Gastrocnemius medialis (tissue), 4 donors: ENCODE data around the gene MERTK. TPM values are rescaled to one million over a fixed set of nuclear protein-coding genes. Genes with fewer than 3 reads are reported as not detected.

Source experiments
- ATAC-seq, 2 donors: fragments of 150-250 bp; one replicate each; pipeline ENCODE4 v1.9.1; 2016
- DNase-seq, 2 donors: peaks; one replicate each; pipeline ENCODE4 v3.0.0-alpha.2; 2019
- H3K27ac ChIP-seq, 4 donors: fragments of 200-600 bp; sonication (generic); 1 replicate in 1 of 4; 2 replicates in 3 of 4; pipeline ENCODE4 v1.5.1; 2016 to 2018; ENCODE audit warnings: mild to moderate bottlenecking in 2 of 4, moderate library complexity in 1 of 4
- H3K27me3 ChIP-seq, 3 donors: fragments of 200-600 bp; sonication (generic) in 2 of 3; 1 replicate in 1 of 3; 2 replicates in 2 of 3; pipeline versions ENCODE4 v1.5.1 to v1.6.0; 2016 to 2019; ENCODE audit warnings: mild to moderate bottlenecking in 1 of 3, moderate library complexity in 1 of 3
- H3K36me3 ChIP-seq, 2 donors: fragments of 200-600 bp; sonication (generic) in 1 of 2; one replicate each; pipeline ENCODE4 v1.5.1; 2017 to 2018
- H3K4me1 ChIP-seq, 2 donors: fragments of 200-600 bp; sonication (generic) in 1 of 2; one replicate each; pipeline ENCODE4 v1.5.1; 2016 to 2017; ENCODE audit warnings: mild to moderate bottlenecking in 2 of 2
- H3K4me3 ChIP-seq, 4 donors: fragments of 200-600 bp; sonication (generic) in 3 of 4; 1 replicate in 1 of 4; 2 replicates in 3 of 4; pipeline ENCODE4 v1.5.1; 2016 to 2019; ENCODE audit warnings: mild to moderate bottlenecking in 2 of 4
- H3K9me3 ChIP-seq, 3 donors: fragments of 200-600 bp; sonication (generic) in 2 of 3; 1 replicate in 1 of 3; 2 replicates in 2 of 3; pipeline ENCODE4 v1.5.1; 2016 to 2019
- POLR2A ChIP-seq, 2 donors: fragments of 450-650 bp; IDR thresholded peaks; one replicate each; pipeline ENCODE4 v1.6.1; 2017; ENCODE audit warnings: antibody characterized with exemption in 2 of 2, mild to moderate bottlenecking in 2 of 2, moderate library complexity in 2 of 2
- in situ Hi-C, 4 donors: fragments of 200-750 bp; cut with MboI; loops; one replicate each; pipeline versions ENCODE4 v1.15.0 to v1.8.0; 2017; ENCODE audit warnings: low sequenced_read_pairs in 4 of 4
- intact Hi-C: fragments of 100-400 bp; cut with DNase I; formaldehyde crosslinking; loops from one replicate; pipeline ENCODE4 v1.15.1; 2023; ENCODE audit warnings: low total_unique reads
- total RNA-seq, 4 donors: library from RNA; depleted of rRNA; stranded (reverse); fragments of >200 nt; gene quantifications; one replicate each; pipeline versions ENCODE4 v1.1.0 to v1.2.3, GENCODE V29; 2016
- TF ChIP-seq, protein P1 (sequence below), 5 experiments: fragments of 450-650 bp in 3 of 5; fragments of 200-600 bp in 2 of 5; sonication (generic) in 2 of 5; IDR thresholded peaks in 4 of 5; conservative IDR thresholded peaks in 1 of 5; 1 replicate in 4 of 5; 2 replicates in 1 of 5; pipeline ENCODE4 v1.5.1; 2016 to 2019; ENCODE audit warnings: antibody characterized with exemption in 5 of 5, mild to moderate bottlenecking in 3 of 5, moderate library complexity in 3 of 5

Gene MERTK
- total RNA-seq, 4 donors from 2014 or later = 2.4 to 5.7 (median 3.7) TPM

DNA sequence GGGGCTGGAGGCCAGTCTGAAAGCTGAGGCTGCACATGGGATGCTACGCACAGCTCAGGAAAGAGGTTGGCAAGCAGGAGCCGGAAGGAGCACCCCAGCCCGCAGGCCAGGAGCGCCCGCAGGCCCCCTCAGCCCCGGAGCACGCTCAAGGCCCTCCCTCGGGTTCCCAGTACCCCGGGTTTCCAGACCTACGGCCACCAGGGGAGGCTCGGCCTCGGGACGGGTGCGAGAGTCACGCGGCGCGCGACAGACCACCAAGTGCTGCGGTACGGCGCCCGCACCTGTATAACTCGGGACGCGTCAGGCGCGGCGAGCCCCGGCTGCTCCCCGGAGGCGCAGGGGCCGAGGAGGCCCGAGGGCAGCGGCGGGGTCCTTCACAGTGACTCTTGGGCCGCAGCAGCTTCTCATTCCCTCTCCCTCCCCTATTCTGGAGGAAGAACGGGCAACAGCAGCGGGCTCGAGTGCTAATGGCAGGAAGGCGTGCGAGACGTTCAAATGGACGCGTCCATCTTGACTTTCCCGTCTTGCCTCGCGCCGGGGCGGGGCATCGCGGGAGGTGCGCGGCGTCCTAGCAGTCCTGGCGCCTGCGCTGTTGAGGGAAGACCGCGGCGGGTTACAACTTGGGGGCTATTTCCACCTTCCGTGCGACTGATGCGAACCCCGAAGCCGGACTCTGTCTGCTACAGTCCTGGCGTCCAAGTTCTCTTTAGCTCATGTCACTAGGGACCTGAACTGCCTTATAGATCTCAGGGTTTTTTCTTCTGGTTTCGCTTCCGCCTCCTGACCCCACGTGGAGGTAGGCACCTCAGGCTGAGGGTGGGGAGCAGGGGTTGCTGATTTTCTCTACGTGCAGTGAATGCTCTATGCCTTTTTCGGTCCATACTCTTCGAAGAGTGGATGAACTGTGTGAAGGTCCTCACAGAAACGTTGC lies 14.5 kb upstream of the MERTK start, which contains the start of gene ANAPC1:
Gene ANAPC1, minus strand, starts transcription at position 533 of the 931 bp plus-strand sequence. CDS start 3,368 bp downstream, outside the sequence.
- DNase-seq (peak; percentile 64 to 67), ATAC-seq (peak; percentile 97 to 98)
- TF ChIP-seq, protein P1, sequence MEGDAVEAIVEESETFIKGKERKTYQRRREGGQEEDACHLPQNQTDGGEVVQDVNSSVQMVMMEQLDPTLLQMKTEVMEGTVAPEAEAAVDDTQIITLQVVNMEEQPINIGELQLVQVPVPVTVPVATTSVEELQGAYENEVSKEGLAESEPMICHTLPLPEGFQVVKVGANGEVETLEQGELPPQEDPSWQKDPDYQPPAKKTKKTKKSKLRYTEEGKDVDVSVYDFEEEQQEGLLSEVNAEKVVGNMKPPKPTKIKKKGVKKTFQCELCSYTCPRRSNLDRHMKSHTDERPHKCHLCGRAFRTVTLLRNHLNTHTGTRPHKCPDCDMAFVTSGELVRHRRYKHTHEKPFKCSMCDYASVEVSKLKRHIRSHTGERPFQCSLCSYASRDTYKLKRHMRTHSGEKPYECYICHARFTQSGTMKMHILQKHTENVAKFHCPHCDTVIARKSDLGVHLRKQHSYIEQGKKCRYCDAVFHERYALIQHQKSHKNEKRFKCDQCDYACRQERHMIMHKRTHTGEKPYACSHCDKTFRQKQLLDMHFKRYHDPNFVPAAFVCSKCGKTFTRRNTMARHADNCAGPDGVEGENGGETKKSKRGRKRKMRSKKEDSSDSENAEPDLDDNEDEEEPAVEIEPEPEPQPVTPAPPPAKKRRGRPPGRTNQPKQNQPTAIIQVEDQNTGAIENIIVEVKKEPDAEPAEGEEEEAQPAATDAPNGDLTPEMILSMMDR (IDR thresholded peaks at IDR 0.05 in 4 of 5, conservative IDR thresholded peaks at IDR 0.05 in 1 of 5) = no peak
- TF ChIP-seq POLR2A (IDR thresholded peaks at IDR 0.05) = peak; percentile 42 to 57
- Histone ChIP-seq H3K27me3 (no peaks in the 10 kb centered on the region), H3K36me3 (peaks cover 0 to 12% of the 10 kb centered on the region in 2 donors), H3K27ac (peak within 1 kb of the TSS; percentile 83 to 89 (median 86)), H3K4me3 (peak within 1 kb of the TSS; percentile 79 to 98 (median 91)), H3K4me1 (peaks cover 7 to 18% of the 10 kb centered on the region in 2 donors), H3K9me3 (no peaks in the 10 kb centered on the region)
- intact Hi-C loops = no loop called here
- in situ Hi-C loops = loop anchor here in 1 of 4 donors (25.0 kb wide), 1 partner anchor 378 kb away; the partner anchor contains the start of gene ZC3H8

DNA sequence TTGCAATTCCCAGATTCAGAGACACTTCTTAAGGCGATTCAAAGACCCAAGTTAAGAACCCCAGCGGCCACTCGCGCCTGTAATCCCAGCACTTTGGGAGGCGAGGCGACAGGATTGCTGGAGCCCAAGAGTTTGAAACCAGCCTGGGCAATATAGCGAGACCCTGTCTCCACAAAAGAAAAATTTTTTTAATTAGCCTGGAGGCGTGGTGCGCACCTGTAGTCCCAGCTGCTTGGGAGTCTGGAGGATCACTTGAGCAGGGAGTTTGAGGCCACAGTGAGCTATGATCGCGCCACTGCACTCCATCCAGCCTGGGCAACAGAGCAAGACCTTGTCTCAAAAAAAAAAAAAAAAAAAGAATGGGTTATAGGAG lies 13.8 kb upstream of the MERTK start:
- ATAC-seq (peak; percentile 15 to 32), DNase-seq (no peak)
- Histone ChIP-seq H3K36me3 (peaks cover 0 to 8% of the 10 kb centered on the region in 2 donors), H3K4me1 (peaks cover 7 to 18% of the 10 kb centered on the region in 2 donors), H3K4me3 (peak overlapping the region; percentile 79 to 98 (median 91)), H3K9me3 (no peaks in the 10 kb centered on the region), H3K27me3 (no peaks in the 10 kb centered on the region), H3K27ac (peak overlapping the region; percentile 83 to 89 (median 86))
- intact Hi-C loops (no loop called here), in situ Hi-C loops (loop anchor here in 1 of 4 donors (25.0 kb wide), 1 partner anchor 378 kb away; the partner anchor contains the start of gene ZC3H8)
- TF ChIP-seq POLR2A (IDR thresholded peaks at IDR 0.05) = no peak
- TF ChIP-seq, protein P1 (IDR thresholded peaks at IDR 0.05 in 4 of 5, conservative IDR thresholded peaks at IDR 0.05 in 1 of 5) = no peak

DNA sequence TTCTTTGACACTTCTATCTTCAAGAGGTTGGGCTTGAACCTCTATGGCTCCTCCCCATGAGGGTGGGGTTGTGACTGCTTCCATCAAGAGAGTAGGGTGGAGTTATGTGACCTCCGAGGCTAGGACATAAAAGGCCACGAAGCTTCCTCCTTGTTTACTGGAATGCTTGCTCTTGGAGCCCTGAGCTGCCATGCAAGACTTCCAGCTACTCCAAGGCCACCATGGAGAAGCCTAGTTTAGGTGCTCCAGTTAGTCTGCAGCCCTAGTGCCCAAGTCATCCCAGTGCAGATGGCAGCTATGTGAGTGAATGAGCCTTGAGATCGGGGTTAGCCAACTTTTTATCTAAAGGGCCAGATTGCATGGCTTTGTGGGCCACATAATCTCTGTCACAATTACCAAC lies 2.4 kb upstream of the MERTK start:
- H3K27me3 ChIP-seq = peaks cover 10 to 28% (median 12%) of the 10 kb centered on the region in 3 donors
- H3K36me3 ChIP-seq = no peaks in the 10 kb centered on the region
- H3K27ac ChIP-seq = no peak overlapping the region
- H3K4me3 ChIP-seq = no peak overlapping the region
- H3K4me1 ChIP-seq = peaks cover 0 to 9% of the 10 kb centered on the region in 2 donors
- peak in 1 of 2 donors; percentile 24 for DNase-seq
- in situ Hi-C loops (loop anchor here in 1 of 4 donors (25.0 kb wide), 1 partner anchor 366 kb away; the partner anchor contains the start of gene ZC3H8), intact Hi-C loops (loop anchor here (10.0 kb wide), 1 partner anchor 379 kb away; the partner anchor contains the start of gene ZC3H6)
- ATAC-seq = no peak
- H3K9me3 ChIP-seq = no peaks in the 10 kb centered on the region
- no peak for TF ChIP-seq POLR2A (IDR thresholded peaks at IDR 0.05)
- TF ChIP-seq, protein P1 (IDR thresholded peaks at IDR 0.05 in 4 of 5, conservative IDR thresholded peaks at IDR 0.05 in 1 of 5) = no peak

DNA sequence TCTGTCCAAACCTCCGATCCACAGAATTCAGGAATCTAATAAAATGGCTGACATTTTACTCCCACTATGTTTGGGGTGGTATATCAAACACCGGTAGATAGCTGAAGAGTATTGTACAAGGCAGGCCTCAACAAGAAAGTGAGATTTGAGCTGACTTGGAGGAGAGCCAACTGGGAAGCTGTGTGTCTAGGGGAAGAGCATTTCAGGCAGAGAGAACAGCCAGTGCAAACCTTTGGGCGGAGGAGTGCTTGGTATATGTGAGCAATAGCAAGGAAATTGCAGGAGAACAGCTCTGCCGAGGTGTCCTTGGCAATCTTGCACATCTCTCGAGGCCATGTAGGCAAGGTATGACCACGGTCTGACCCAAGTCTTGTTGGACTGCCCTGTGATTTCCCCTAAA lies 1.8 kb upstream of the MERTK start:
- H3K9me3 ChIP-seq = no peaks in the 10 kb centered on the region
- H3K27me3 ChIP-seq = peaks cover 10 to 28% (median 12%) of the 10 kb centered on the region in 3 donors
- no peak overlapping the region for H3K27ac ChIP-seq

More for the DNA sequence above, 1.8 kb upstream of the MERTK start:
- TF ChIP-seq, protein P1 (IDR thresholded peaks at IDR 0.05 in 4 of 5, conservative IDR thresholded peaks at IDR 0.05 in 1 of 5) = no peak
- no peak for TF ChIP-seq POLR2A (IDR thresholded peaks at IDR 0.05)
- Histone ChIP-seq H3K4me1 (peaks cover 0 to 9% of the 10 kb centered on the region in 2 donors), H3K36me3 (no peaks in the 10 kb centered on the region), H3K4me3 (no peak overlapping the region)
- intact Hi-C loops (loop anchor here (10.0 kb wide), 1 partner anchor 378 kb away; the partner anchor contains the start of gene ZC3H6), in situ Hi-C loops (loop anchor here in 1 of 4 donors (25.0 kb wide), 1 partner anchor 366 kb away; the partner anchor contains the start of gene ZC3H8)
- DNase-seq (no peak), ATAC-seq (no peak)
